Body of pancreas (tissue), 4 donors: ENCODE measurements around the gene GREM1. TPM values are rescaled to one million over a fixed set of nuclear protein-coding genes. Genes with fewer than 3 reads are reported as not detected.

Source experiments
- ATAC-seq: fragments of 150-250 bp; one replicate; pipeline ENCODE4 v1.9.1; 2016
- DNase-seq, 4 donors: peaks; one replicate each; pipeline ENCODE4 v3.0.0-alpha.2; 2019
- H3K27ac ChIP-seq, 4 donors: fragments of 200-600 bp; sonication (generic); 1 replicate in 3 of 4; 2 replicates in 1 of 4; pipeline versions ENCODE4 v1.5.1 to v1.6.1; 2016 to 2019; ENCODE audit warnings: mild to moderate bottlenecking in 1 of 4, mixed read lengths in 1 of 4, moderate library complexity in 1 of 4
- H3K27me3 ChIP-seq, 2 donors: fragments of 200-600 bp; sonication (generic); one replicate each; pipeline ENCODE4 v1.6.0; 2016; ENCODE audit warnings: mild to moderate bottlenecking in 1 of 2
- H3K36me3 ChIP-seq, 2 donors: fragments of 200-600 bp; sonication (generic); replicated peaks in 1 of 2; 2 replicates each; pipeline ENCODE4 v1.5.1; 2016; ENCODE audit warnings: low read depth in 2 of 2; ENCODE audit not compliant: insufficient read depth in 1 of 2
- H3K4me1 ChIP-seq: fragments of 200-600 bp; sonication (generic); one replicate; pipeline ENCODE4 v1.6.0; 2016
- H3K4me3 ChIP-seq, 2 donors: fragments of 200-600 bp; sonication (generic); 1 replicate in 1 of 2; 2 replicates in 1 of 2; pipeline ENCODE4 v1.5.1; 2016 to 2019
- H3K9me3 ChIP-seq, 3 donors: fragments of 200-600 bp; sonication (generic); 1 replicate in 2 of 3; 2 replicates in 1 of 3; pipeline ENCODE4 v1.5.1; 2016
- POLR2A ChIP-seq, 3 donors: fragments of 450-650 bp; IDR thresholded peaks; one replicate each; pipeline ENCODE4 v1.6.1; 2016; ENCODE audit warnings: antibody characterized with exemption in 3 of 3, mild to moderate bottlenecking in 2 of 3
- WGBS, 2 donors: methylation state at CpG; one replicate each; pipeline ENCODE4 v1.1.5; 2017; 5-methylcytosine and 5-hydroxymethylcytosine counted together
- intact Hi-C: fragments of 100-400 bp; cut with DNase I; formaldehyde crosslinking; loops from one replicate; pipeline ENCODE4 v1.15.1; 2023
- total RNA-seq, 2 donors: library from RNA; depleted of rRNA; stranded (reverse); fragments of >200 nt; gene quantifications; one replicate each; pipeline ENCODE4 v1.1.0, GENCODE V29; 2016
- TF ChIP-seq, protein P1 (sequence below), 7 experiments: fragments of 450-650 bp in 4 of 7; fragments of 200-600 bp in 3 of 7; sonication (generic) in 3 of 7; IDR thresholded peaks; one replicate each; pipeline ENCODE4 v1.5.1; 2016 to 2019; ENCODE audit warnings: antibody characterized with exemption in 7 of 7

The GREM1 gene
- total RNA-seq, 2 donors from 2014 or later, result under 0.01 to 6.5 TPM

DNA sequence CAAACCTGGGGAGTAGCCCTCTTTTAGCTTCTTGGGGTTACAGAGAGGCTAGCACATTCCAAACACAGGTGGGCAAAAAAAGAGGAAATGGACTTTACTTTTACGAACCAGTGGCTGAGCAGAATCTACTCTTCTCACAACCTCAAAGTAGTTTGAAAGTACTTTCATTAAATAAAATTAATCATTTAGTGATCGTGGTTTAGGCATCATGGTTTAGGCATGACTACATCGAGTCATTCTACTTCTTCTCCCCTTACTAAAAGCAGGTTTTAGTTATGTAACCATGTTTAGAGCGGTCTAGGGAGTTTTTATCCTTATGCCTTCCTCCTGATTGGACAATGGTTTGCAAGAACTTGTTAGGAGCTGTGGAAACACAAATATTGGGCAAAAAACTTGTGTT lies 2.5 kb upstream of the GREM1 start:
- TF ChIP-seq POLR2A (IDR thresholded peaks at IDR 0.05), result no peak
- TF ChIP-seq, protein P1, sequence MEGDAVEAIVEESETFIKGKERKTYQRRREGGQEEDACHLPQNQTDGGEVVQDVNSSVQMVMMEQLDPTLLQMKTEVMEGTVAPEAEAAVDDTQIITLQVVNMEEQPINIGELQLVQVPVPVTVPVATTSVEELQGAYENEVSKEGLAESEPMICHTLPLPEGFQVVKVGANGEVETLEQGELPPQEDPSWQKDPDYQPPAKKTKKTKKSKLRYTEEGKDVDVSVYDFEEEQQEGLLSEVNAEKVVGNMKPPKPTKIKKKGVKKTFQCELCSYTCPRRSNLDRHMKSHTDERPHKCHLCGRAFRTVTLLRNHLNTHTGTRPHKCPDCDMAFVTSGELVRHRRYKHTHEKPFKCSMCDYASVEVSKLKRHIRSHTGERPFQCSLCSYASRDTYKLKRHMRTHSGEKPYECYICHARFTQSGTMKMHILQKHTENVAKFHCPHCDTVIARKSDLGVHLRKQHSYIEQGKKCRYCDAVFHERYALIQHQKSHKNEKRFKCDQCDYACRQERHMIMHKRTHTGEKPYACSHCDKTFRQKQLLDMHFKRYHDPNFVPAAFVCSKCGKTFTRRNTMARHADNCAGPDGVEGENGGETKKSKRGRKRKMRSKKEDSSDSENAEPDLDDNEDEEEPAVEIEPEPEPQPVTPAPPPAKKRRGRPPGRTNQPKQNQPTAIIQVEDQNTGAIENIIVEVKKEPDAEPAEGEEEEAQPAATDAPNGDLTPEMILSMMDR (IDR thresholded peaks at IDR 0.05), result no peak
- DNase-seq (no peak), ATAC-seq (no peak)
- Histone ChIP-seq H3K9me3 (no peaks in the 10 kb centered on the region), H3K36me3 (no peaks in the 10 kb centered on the region), H3K4me1 (peaks cover 27% of the 10 kb centered on the region), H3K27ac (no peak overlapping the region), H3K4me3 (no peak overlapping the region), H3K27me3 (peaks cover 0 to 15% of the 10 kb centered on the region in 2 donors)
- intact Hi-C loops, result no loop called here
- 73 to 80% methylated on average over 4 of the region's 4 CpGs for WGBS, 2 donors

DNA sequence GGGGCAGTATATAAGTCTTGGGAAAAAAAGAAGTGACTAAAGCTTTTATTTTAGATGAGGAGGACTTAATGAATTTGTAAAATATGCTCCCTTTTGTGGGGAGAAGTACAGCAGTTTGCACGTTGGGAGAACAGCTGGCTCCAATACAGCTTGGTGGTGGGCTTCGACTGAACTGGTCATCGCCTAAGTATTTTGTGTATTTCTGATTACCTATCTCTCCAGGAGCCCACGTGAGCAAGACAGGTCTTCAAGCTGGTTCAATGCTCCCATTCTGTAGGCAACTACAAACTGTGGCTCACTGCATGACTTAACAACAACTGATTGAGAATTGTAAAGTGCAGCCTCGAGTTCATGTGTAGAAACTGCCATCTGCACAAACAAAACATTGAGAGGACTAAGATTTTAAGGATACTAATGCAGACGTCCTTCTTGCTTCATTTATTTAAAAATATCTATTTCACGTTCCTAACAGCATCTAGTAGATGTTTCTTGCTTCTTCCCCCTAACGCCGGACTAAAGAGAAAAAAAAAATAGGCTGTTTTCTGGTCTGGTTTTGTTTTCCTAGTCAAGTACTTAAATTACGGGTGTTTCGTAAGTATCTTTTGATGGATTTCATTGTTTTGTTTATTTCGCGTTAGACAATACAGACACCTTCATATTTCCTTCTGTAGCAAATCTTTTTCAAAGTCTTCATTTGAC lies 1.4 kb upstream of the GREM1 start:
- intact Hi-C loops, result no loop called here
- no peaks in the 10 kb centered on the region for H3K9me3 ChIP-seq
- peaks cover 0 to 15% of the 10 kb centered on the region in 2 donors for H3K27me3 ChIP-seq
- DNase-seq, result no peak
- no peak overlapping the region for H3K4me3 ChIP-seq
- no peak for TF ChIP-seq POLR2A (IDR thresholded peaks at IDR 0.05)
- TF ChIP-seq, protein P1 (IDR thresholded peaks at IDR 0.05), result no peak
- no peaks in the 10 kb centered on the region for H3K36me3 ChIP-seq
- WGBS, 2 donors, result 28 to 35% methylated on average over 13 of the region's 13 CpGs
- no peak overlapping the region for H3K27ac ChIP-seq
- no peak for ATAC-seq
- H3K4me1 ChIP-seq, result peaks cover 27% of the 10 kb centered on the region

DNA sequence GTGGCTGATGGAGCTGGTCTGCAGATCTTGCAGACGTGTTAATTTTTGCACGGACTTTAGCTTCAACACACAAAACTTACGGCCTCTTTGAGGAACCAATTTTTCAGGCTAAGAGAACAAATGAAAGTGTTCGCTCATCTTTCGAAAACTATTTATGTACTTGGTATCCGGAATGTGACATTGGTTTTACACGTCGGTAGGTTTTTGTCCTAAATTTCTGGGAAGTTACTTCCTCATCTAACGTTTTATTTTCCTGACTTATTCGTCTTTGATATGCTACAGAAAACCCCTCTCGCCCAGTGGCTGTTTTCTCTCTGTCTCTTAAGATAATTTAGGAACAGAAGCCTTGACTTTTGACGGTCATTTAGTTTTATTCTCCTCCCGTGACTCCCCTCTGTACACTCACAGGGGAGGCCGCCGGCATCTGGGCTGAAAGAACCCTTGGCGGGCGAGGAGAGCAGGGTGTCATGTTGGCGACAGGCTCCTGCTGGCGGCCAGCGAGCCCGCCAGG lies 834 bp upstream of the GREM1 start:
- Histone ChIP-seq H3K9me3 (no peaks in the 10 kb centered on the region), H3K36me3 (no peaks in the 10 kb centered on the region), H3K4me3 (no peak overlapping the region), H3K27me3 (peaks cover 0 to 15% of the 10 kb centered on the region in 2 donors), H3K27ac (no peak overlapping the region), H3K4me1 (peaks cover 27% of the 10 kb centered on the region)
- DNase-seq, result no peak
- no peak for ATAC-seq
- intact Hi-C loops, result no loop called here
- 11 to 23% methylated on average over 18 to 21 of the region's 21 CpGs for WGBS, 2 donors
- TF ChIP-seq, protein P1 (IDR thresholded peaks at IDR 0.05), result no peak
- no peak for TF ChIP-seq POLR2A (IDR thresholded peaks at IDR 0.05)

DNA sequence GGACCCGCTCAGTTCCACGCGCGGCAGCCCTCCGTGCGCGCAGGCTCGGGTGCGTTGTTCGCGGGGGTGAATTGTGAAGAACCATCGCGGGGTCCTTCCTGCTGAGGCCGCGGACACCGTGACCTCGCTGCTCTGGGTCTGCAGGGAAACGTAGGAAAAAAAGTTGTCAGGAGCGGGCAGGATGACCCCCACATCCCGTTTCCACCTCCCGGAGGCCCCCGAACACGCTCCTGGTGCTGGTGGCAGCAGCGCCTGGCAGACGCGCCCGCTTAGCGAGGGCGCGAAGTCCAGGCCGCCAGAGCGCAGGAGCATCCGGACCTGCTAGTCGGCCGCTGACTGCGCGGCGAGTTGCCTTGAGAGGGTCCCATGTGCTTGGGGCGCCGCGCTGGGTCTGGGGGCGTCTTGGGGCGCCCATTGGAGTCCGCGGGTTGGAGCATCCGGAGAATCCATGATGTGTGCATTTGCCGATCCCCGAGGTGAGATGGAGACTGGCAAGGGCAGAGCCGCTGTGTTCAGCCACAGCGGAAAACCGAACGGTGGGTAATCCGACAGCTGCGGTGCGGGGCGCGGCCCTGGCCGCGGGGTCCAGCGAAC lies 520 bp downstream of the GREM1 start:
- Histone ChIP-seq H3K9me3 (no peaks in the 10 kb centered on the region), H3K36me3 (no peaks in the 10 kb centered on the region), H3K4me3 (no peak overlapping the region), H3K4me1 (peaks cover 27% of the 10 kb centered on the region), H3K27me3 (peaks cover 0 to 15% of the 10 kb centered on the region in 2 donors), H3K27ac (no peak overlapping the region)
- TF ChIP-seq, protein P1 (IDR thresholded peaks at IDR 0.05), result no peak
- no peak for TF ChIP-seq POLR2A (IDR thresholded peaks at IDR 0.05)
- intact Hi-C loops, result no loop called here
- 0 to 3% methylated on average over 3 to 60 of the region's 60 CpGs for WGBS, 2 donors
- peak in 1 of 4 donors; percentile 21 for DNase-seq
- peak; percentile 10 for ATAC-seq
